GM23248 (cell line): ENCODE measurements around the gene CD22.

Experiments used
- EZH2 ChIP-seq: fragments of 200-600 bp; sonication (generic); IDR thresholded peaks from 2 replicates; pipeline ENCODE4 v1.6.1; 2018; ENCODE audit warnings: antibody characterized with exemption, mild to moderate bottlenecking; ENCODE audit not compliant: insufficient read depth, poor library complexity, severe bottlenecking
- EZH2phosphoT487 ChIP-seq: fragments of 200-600 bp; sonication (generic); IDR thresholded peaks from 2 replicates; pipeline ENCODE4 v1.6.1; 2018; ENCODE audit warnings: antibody characterized with exemption, moderate library complexity, mild to moderate bottlenecking, low read depth; ENCODE audit not compliant: insufficient read depth

- TF ChIP-seq EZH2 = no peak
- no peak for TF ChIP-seq EZH2phosphoT487
Observed at GRCh38 chr19:35287713-35288112, 41.3 kb upstream of the CD22 start.
